Smooth muscle cell (in vitro differentiated cells): ENCODE measurements around the gene SHROOM2. TPM values are rescaled to one million over a fixed set of nuclear protein-coding genes. Genes with fewer than 3 reads are reported as not detected.
A peak's percentile ranks its signal among the peaks of the same experiment; 100 is the strongest.

Experiments
- DNase-seq: peaks from one replicate; lab custom pipeline; 2025; ENCODE audit not compliant: unreplicated experiment; lab: John Stamatoyannopoulos, UW
- H2AFZ ChIP-seq: fragments of 200-600 bp; sonication (generic); 2 replicates; pipeline ENCODE4 v1.6.0; 2016; ENCODE audit warnings: antibody characterized with exemption, low read depth, mild to moderate bottlenecking
- H3F3A ChIP-seq: fragments of 200-600 bp; sonication (generic); 2 replicates; pipeline ENCODE4 v1.6.0; 2017; ENCODE audit warnings: antibody characterized with exemption, low read depth
- H3K27ac ChIP-seq: fragments of 200-600 bp; sonication (generic); 2 replicates; pipeline ENCODE4 v1.5.1; 2016; ENCODE audit warnings: low read depth, mild to moderate bottlenecking
- H3K27me3 ChIP-seq: fragments of 200-600 bp; sonication (generic); 2 replicates; pipeline ENCODE4 v1.6.1; 2016; ENCODE audit warnings: low read depth, mild to moderate bottlenecking
- H3K36me3 ChIP-seq: fragments of 200-600 bp; sonication (generic); 2 replicates; pipeline ENCODE4 v1.5.1; 2016; ENCODE audit warnings: low read depth
- H3K4me1 ChIP-seq: fragments of 200-600 bp; sonication (generic); 2 replicates; pipeline ENCODE4 v1.5.1; 2016; ENCODE audit warnings: low read depth
- H3K4me2 ChIP-seq: fragments of 200-600 bp; sonication (generic); 2 replicates; pipeline ENCODE4 v1.6.0; 2016; ENCODE audit warnings: mild to moderate bottlenecking
- H3K4me3 ChIP-seq: fragments of 200-600 bp; sonication (generic); 2 replicates; pipeline ENCODE4 v1.5.1; 2016; ENCODE audit warnings: mild to moderate bottlenecking
- H3K79me2 ChIP-seq: fragments of 200-600 bp; sonication (generic); 2 replicates; pipeline ENCODE4 v1.6.0; 2016; ENCODE audit warnings: low read depth, mild to moderate bottlenecking
- H3K9ac ChIP-seq: fragments of 200-600 bp; sonication (generic); 2 replicates; pipeline ENCODE4 v1.6.0; 2016; ENCODE audit warnings: low read depth
- H3K9me3 ChIP-seq: fragments of 200-600 bp; sonication (generic); replicated peaks from 2 replicates; pipeline ENCODE4 v1.5.1; 2016; ENCODE audit warnings: low read depth
- H4K20me1 ChIP-seq: fragments of 200-600 bp; sonication (generic); 2 replicates; pipeline ENCODE4 v1.6.0; 2016; ENCODE audit warnings: low read depth
- WGBS: methylation state at CpG from one replicate; pipeline ENCODE4 v1.1.7; 2016; ENCODE audit warnings: low lambda C conversion rate; 5-methylcytosine and 5-hydroxymethylcytosine counted together
- polyA plus RNA-seq: library from polyadenylated mRNA; unstranded; fragments of >200 nt; fragmentation: Nextera tagmentation; extraction: Ambion mirVana; gene quantifications from 2 replicates; pipeline ENCODE4 v1.2.1, GENCODE V29; 2016
- total RNA-seq: library from RNA; depleted of rRNA; stranded (reverse); fragments of >200 nt; gene quantifications from 2 replicates; pipeline ENCODE4 v1.2.3, GENCODE V29; 2014
- TF ChIP-seq, protein P1 (sequence below): fragments of 200-600 bp; sonication (generic); IDR thresholded peaks from 2 replicates; pipeline ENCODE4 v1.5.1; 2017; ENCODE audit warnings: borderline replicate concordance, mild to moderate bottlenecking, antibody characterized with exemption; ENCODE audit not compliant: insufficient read depth, poor library complexity, severe bottlenecking

SHROOM2 gene
- total and polyA plus RNA-seq, 2 experiments from 2014 or later: 5.5 to 8.9 TPM

DNA sequence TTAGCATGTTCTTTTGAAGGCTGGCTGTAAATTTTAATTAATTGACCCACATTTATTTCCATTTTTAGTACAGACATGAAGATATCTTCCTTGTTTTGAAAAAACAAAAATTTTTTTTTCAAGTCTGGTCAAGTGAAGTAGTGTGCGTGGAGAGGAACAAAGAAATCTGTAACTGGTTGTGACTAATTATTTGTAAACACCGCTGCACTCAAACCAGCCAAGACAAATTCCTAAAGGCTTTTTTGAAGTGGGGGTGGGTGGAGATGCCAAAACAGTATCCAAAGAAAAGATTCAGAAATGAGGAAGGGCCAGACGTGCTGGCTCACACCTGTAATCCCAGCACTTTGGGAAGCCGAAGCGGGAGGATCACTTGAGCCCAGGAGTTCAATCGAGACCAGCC, 88.3 kb downstream of the SHROOM2 start:
- TF ChIP-seq, protein P1, sequence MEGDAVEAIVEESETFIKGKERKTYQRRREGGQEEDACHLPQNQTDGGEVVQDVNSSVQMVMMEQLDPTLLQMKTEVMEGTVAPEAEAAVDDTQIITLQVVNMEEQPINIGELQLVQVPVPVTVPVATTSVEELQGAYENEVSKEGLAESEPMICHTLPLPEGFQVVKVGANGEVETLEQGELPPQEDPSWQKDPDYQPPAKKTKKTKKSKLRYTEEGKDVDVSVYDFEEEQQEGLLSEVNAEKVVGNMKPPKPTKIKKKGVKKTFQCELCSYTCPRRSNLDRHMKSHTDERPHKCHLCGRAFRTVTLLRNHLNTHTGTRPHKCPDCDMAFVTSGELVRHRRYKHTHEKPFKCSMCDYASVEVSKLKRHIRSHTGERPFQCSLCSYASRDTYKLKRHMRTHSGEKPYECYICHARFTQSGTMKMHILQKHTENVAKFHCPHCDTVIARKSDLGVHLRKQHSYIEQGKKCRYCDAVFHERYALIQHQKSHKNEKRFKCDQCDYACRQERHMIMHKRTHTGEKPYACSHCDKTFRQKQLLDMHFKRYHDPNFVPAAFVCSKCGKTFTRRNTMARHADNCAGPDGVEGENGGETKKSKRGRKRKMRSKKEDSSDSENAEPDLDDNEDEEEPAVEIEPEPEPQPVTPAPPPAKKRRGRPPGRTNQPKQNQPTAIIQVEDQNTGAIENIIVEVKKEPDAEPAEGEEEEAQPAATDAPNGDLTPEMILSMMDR: no peak
- H3K4me3 ChIP-seq: no peak overlapping the region
- H3K36me3 ChIP-seq: no peaks in the 10 kb centered on the region
- H3F3A ChIP-seq: no peaks in the 10 kb centered on the region
- H3K4me2 ChIP-seq: no peak overlapping the region
- DNase-seq: no peak
- H3K9me3 ChIP-seq: no peaks in the 10 kb centered on the region
- peaks cover 9% of the 10 kb centered on the region for H3K4me1 ChIP-seq
- H3K9ac ChIP-seq: no peak overlapping the region
- no peak overlapping the region for H2AFZ ChIP-seq
- 58% methylated on average over 6 of the region's 6 CpGs for WGBS
- H4K20me1 ChIP-seq: no peaks in the 10 kb centered on the region
- peak overlapping the region; percentile 54 for H3K27ac ChIP-seq
- no peaks in the 10 kb centered on the region for H3K27me3 ChIP-seq
- no peaks in the 10 kb centered on the region for H3K79me2 ChIP-seq

DNA sequence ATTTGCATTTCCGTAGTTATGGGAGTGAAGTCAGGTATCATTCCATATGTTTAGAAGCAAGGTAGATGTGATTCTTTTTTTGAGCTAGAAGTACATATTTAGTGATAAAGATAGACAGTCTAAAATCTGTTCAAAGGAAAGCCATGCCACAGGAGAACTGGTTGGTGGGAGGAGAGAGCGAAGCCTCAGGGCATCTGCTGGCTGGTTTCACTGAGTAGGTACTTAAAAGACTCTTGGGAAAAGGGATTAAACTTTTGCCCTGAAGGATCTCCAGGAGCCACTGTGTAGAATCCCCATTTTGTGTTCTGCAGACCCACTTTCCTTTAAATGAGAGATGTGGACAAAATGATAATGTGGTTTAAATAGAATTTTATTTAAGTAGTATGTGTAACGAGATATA, 89.6 kb downstream of the SHROOM2 start:
- H2AFZ ChIP-seq: no peak overlapping the region
- no peaks in the 10 kb centered on the region for H3K36me3 ChIP-seq
- peaks cover 9% of the 10 kb centered on the region for H3K4me1 ChIP-seq
- H3K4me2 ChIP-seq: no peak overlapping the region
- no peaks in the 10 kb centered on the region for H3K27me3 ChIP-seq
- H3K9ac ChIP-seq: no peak overlapping the region
- no peaks in the 10 kb centered on the region for H3F3A ChIP-seq
- TF ChIP-seq, protein P1: no peak
- no peak for DNase-seq
- H3K27ac ChIP-seq: no peak overlapping the region
- no peaks in the 10 kb centered on the region for H4K20me1 ChIP-seq
- no peaks in the 10 kb centered on the region for H3K79me2 ChIP-seq
- WGBS: 57% methylated on average over 3 of the region's 3 CpGs
- no peak overlapping the region for H3K4me3 ChIP-seq
- H3K9me3 ChIP-seq: no peaks in the 10 kb centered on the region

DNA sequence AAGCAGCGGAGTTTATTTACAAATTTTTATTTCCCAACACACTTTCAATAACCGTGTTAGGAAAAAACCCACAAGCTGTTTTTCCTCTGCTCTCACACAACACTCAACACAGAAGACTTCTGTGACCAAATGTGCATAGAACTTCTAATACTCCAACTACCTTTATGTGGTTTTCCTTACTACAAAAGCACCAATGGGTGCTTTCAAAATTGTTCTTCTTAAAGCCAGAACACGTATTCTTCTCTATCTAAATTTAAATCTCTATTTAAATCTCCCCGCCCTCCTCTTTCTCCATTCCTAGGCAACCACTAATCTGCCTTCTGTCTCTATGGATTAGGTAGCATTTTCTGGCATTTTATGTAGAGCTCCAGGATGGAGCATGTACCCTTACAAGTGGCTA, 90.0 kb downstream of the SHROOM2 start:
- no peaks in the 10 kb centered on the region for H3K9me3 ChIP-seq
- H3K27me3 ChIP-seq: no peaks in the 10 kb centered on the region
- no peaks in the 10 kb centered on the region for H4K20me1 ChIP-seq
- H3K4me2 ChIP-seq: no peak overlapping the region
- H3K79me2 ChIP-seq: no peaks in the 10 kb centered on the region
- no peak for DNase-seq
- 56% methylated on average over 4 of the region's 4 CpGs for WGBS
- H3K4me3 ChIP-seq: no peak overlapping the region
- H3K9ac ChIP-seq: no peak overlapping the region
- no peak overlapping the region for H2AFZ ChIP-seq
- H3F3A ChIP-seq: no peaks in the 10 kb centered on the region
- H3K36me3 ChIP-seq: no peaks in the 10 kb centered on the region
- TF ChIP-seq, protein P1: no peak
- H3K27ac ChIP-seq: no peak overlapping the region
- peaks cover 9% of the 10 kb centered on the region for H3K4me1 ChIP-seq

DNA sequence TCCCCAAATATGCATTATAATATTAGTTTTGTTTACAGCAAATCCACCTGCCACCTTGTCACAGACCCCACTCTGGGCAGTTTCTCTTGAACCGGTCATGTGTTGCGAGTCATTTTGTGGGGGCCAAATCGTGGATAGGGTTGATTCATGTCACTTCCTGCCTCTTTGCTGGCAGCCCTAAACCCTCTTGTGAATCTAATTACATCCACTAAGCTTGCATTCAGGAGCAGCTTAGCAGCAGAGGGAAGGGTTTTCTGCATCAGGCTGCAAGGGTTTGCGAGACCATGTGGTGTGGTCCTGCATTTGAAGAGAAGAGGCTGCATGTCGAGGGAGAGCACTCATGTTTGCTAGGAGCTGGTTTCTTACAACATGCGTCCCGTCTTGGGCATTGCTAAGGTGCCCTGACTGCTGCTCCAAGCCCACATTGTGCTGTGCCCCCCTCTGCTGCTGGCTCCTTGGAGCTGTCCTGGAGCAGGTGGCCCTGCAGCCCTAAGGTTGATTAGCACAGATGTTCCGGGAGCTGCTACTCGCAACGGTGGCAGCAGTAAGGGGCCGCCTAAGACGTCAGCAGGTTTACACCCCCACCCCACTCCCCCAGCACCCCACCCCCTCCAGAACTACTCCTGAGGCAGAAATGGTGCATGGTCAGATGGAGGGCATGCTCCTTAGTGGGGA, 92.1 kb downstream of the SHROOM2 start:
- Histone ChIP-seq H4K20me1 (no peaks in the 10 kb centered on the region), H3K27ac (no peak overlapping the region), H3K4me1 (peaks cover 9% of the 10 kb centered on the region), H3K4me2 (no peak overlapping the region), H3F3A (no peaks in the 10 kb centered on the region), H3K4me3 (no peak overlapping the region), H3K9me3 (no peaks in the 10 kb centered on the region), H3K79me2 (no peaks in the 10 kb centered on the region), H3K9ac (no peak overlapping the region), H3K36me3 (no peaks in the 10 kb centered on the region), H2AFZ (no peak overlapping the region), H3K27me3 (no peaks in the 10 kb centered on the region)
- DNase-seq: no peak
- 82% methylated on average over 12 of the region's 12 CpGs for WGBS
- TF ChIP-seq, protein P1: no peak
